ENCODE measurements around the gene ZNF701.
A peak's percentile ranks its signal among the peaks of the same experiment; 100 is the strongest.
"Not testable (repeated sequence)": the region's sequence is repeated elsewhere in the genome, so short reads cannot be mapped to it uniquely, and the experiment has no call there.

ZNF701 gene

DNA sequence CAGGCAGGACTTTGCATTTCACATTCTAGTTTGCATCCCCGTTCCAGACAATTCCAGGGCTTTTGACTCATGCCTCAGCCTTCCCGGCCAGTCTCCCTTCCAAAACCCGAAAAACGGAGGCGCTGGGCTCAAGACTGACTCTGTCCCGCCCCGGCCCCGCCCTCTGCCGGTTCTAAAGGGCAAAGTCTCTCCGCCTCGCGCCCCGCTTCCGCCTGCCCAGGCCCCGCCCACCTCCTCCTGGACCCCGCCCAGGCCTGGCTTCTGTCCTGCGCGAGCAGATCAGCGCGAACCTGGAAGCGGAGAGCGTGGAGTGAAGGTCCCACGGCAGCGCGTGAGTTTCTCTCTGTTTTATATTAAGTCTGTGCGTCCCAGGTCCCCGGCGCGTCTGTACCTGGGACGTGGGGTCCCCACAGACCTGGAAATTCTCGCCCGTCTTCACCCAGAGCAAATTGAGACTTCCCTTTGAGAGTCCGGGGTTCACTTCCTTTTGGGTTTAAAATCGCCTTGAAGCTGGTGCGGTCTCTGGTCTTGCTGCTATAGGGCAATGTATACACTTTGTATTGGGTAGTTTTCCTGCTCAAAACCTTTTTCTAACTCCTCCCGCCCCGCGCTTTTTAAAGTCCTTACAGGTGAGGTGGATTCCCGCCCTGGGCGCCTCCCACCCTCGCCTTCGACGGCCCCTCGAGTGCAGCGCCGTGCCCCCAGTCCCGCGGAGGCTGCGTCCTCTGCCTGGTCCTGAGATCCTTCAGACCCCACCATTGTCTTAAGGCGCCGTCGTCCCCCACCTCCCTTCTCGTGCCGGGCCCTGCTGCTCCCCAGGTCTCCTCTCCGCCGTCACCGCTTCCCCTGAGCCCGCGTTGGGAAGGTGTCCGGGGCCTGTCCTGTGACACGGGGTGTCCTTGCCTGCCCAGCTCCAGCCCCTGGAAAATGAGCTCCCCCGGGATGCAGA, 31.2 kb downstream of the ZNF701 start:
- H3K27me3 ChIP-seq (ENCODE audit: insufficient read depth, poor library complexity, severe bottlenecking) = no peaks in the 10 kb centered on the region
- peak overlapping the region; percentile 53 for H3K27ac ChIP-seq (ENCODE audit: poor library complexity, severe bottlenecking)
- TF ChIP-seq, protein P1, sequence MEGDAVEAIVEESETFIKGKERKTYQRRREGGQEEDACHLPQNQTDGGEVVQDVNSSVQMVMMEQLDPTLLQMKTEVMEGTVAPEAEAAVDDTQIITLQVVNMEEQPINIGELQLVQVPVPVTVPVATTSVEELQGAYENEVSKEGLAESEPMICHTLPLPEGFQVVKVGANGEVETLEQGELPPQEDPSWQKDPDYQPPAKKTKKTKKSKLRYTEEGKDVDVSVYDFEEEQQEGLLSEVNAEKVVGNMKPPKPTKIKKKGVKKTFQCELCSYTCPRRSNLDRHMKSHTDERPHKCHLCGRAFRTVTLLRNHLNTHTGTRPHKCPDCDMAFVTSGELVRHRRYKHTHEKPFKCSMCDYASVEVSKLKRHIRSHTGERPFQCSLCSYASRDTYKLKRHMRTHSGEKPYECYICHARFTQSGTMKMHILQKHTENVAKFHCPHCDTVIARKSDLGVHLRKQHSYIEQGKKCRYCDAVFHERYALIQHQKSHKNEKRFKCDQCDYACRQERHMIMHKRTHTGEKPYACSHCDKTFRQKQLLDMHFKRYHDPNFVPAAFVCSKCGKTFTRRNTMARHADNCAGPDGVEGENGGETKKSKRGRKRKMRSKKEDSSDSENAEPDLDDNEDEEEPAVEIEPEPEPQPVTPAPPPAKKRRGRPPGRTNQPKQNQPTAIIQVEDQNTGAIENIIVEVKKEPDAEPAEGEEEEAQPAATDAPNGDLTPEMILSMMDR (IDR thresholded peaks at IDR 0.05; ENCODE audit: poor library complexity, severe bottlenecking) = no peak
- DNase-seq (ENCODE audit: low spot score) (peak; percentile 93), ATAC-seq (ENCODE audit: low read depth) (peak; percentile 97)
- no peaks in the 10 kb centered on the region for H3K4me1 ChIP-seq (ENCODE audit: insufficient read depth, poor library complexity, severe bottlenecking)
- H3K36me3 ChIP-seq (ENCODE audit: low read depth) = no peaks in the 10 kb centered on the region; the same call in 1 of the 2 replicates
- H3K9me3 ChIP-seq (ENCODE audit: severe bottlenecking) = no peaks in the 10 kb centered on the region
- H3K4me3 ChIP-seq (ENCODE audit: severe bottlenecking) = peak overlapping the region; percentile 54

DNA sequence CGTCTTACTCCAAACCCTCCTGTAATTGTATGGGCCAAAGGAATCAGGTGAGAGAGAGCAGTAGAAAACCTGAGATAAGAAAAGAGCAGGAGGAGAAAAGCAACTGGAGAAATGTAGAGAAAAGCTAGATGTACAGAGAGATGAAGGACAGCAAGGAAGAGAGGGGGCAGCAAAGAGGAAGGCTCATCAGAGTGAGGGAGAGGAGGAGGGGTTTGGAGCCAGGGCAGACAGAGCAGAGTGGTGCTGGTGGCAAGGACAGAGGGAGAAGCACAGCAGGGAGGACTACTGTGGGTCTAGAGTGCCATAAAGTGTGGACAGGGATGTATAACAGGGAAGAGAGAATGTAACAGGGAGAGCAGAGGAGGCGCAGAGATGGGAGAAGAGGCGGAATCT, 31.9 kb downstream of the ZNF701 start:
- peak overlapping the region; percentile 54 for H3K4me3 ChIP-seq (ENCODE audit: severe bottlenecking)
- not testable (repeated sequence) for H3K9me3 ChIP-seq (ENCODE audit: severe bottlenecking); ATAC-seq (ENCODE audit: low read depth); H3K27me3 ChIP-seq (ENCODE audit: insufficient read depth, poor library complexity, severe bottlenecking); H3K4me1 ChIP-seq (ENCODE audit: insufficient read depth, poor library complexity, severe bottlenecking); H3K36me3 ChIP-seq (ENCODE audit: low read depth); DNase-seq (ENCODE audit: low spot score)
- H3K27ac ChIP-seq (ENCODE audit: poor library complexity, severe bottlenecking) = peak overlapping the region; percentile 53

DNA sequence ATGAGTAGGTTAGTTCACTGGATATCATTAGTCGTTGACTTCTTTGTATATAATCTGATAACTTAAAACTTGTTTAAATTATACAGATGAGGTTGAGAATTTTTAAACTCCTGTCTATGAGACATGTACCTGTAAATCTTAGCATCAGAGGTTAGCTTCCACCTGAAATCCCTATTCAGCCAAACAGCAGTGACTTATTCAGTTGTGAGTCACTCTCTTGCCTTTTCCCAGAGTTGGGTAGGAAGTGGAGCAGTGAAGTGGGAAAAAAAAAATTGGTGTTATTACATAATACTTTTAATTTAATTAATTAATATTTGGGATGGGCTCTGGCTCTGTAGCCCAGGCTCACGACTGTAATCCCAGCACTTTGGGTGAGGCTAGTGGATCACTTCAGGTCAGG, 32.9 kb downstream of the ZNF701 start:
- Histone ChIP-seq H3K27ac (ENCODE audit: poor library complexity, severe bottlenecking) (no peak overlapping the region), H3K4me3 (ENCODE audit: severe bottlenecking) (no peak overlapping the region), H3K9me3 (ENCODE audit: severe bottlenecking) (no peaks in the 10 kb centered on the region), H3K27me3 (ENCODE audit: insufficient read depth, poor library complexity, severe bottlenecking) (no peaks in the 10 kb centered on the region), H3K36me3 (ENCODE audit: low read depth) (no peaks in the 10 kb centered on the region), H3K4me1 (ENCODE audit: insufficient read depth, poor library complexity, severe bottlenecking) (no peaks in the 10 kb centered on the region)
- no peak for DNase-seq (ENCODE audit: low spot score)
- ATAC-seq (ENCODE audit: low read depth) = no peak
- TF ChIP-seq, protein P1 (IDR thresholded peaks at IDR 0.05; ENCODE audit: poor library complexity, severe bottlenecking) = no peak

DNA sequence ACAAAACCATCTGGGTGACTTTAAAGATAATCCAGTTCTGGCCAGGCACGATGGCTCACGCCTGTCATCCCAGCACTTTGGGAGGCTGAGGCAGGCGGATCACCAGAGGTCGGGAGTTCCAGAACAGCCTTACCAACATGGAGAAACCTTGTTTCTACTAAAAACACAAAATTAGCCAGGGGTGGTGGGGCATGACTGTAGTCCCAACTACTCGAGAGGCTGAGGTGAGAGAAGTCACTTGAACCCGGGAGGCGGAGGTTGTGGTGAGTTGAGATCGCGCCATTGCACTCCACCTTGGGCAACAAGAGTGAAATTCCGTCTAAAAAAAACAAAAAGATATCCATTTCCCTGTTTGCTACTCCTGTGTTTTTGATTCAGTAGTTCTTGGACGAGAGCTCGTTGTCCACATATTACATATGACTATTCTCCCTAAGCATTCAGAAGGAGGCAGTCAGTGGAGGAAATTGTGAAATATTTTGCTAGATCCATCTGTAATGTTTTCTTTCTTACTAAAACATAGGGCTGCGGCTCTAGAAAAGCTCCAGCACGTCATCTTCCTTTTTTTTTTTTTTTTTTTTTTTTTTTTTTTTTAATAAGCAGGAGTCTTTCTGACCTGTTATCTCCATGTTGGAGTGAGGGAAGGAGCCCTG, 33.6 kb downstream of the ZNF701 start:
- DNase-seq (ENCODE audit: low spot score) = no peak
- Histone ChIP-seq H3K4me3 (ENCODE audit: severe bottlenecking) (no peak overlapping the region), H3K9me3 (ENCODE audit: severe bottlenecking) (no peaks in the 10 kb centered on the region), H3K27me3 (ENCODE audit: insufficient read depth, poor library complexity, severe bottlenecking) (no peaks in the 10 kb centered on the region), H3K36me3 (ENCODE audit: low read depth) (no peaks in the 10 kb centered on the region), H3K4me1 (ENCODE audit: insufficient read depth, poor library complexity, severe bottlenecking) (no peaks in the 10 kb centered on the region), H3K27ac (ENCODE audit: poor library complexity, severe bottlenecking) (no peak overlapping the region)
- no peak for ATAC-seq (ENCODE audit: low read depth)
- TF ChIP-seq, protein P1 (IDR thresholded peaks at IDR 0.05; ENCODE audit: poor library complexity, severe bottlenecking) = no peak

DNA sequence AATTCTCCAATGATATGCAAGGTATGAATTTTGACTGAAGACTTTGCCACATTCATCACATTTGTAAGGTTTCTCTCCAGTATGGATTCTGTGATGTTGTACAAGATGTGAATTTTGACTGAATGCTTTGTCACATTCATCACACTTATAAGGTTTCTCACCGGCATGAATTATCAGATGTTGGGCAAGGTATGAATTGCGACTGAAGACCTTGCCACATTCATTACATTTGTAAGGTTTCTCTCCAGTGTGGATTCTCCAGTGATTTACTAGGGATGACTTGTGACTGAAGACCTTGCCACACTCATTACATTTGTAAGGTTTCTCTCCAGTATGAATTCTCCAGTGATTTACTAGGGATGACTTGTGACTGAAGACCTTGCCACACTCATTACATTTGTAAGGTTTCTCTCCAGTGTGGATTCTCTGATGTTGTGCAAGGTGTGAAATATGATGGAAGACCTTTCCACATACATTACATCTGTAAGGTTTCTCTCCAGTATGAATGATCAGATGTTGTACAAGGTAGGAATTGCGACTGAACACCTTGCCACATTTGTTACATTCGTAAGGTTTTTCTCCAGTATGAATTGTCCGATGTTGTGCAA, 43.3 kb downstream of the ZNF701 start:
- no peaks in the 10 kb centered on the region for H3K4me1 ChIP-seq (ENCODE audit: insufficient read depth, poor library complexity, severe bottlenecking)

More for the DNA sequence above, 43.3 kb downstream of the ZNF701 start:
- peaks cover 56% of the 10 kb centered on the region for H3K36me3 ChIP-seq (ENCODE audit: low read depth)
- no peak overlapping the region for H3K27ac ChIP-seq (ENCODE audit: poor library complexity, severe bottlenecking)
- TF ChIP-seq, protein P1 (IDR thresholded peaks at IDR 0.05; ENCODE audit: poor library complexity, severe bottlenecking) = no peak
- H3K27me3 ChIP-seq (ENCODE audit: insufficient read depth, poor library complexity, severe bottlenecking) = no peaks in the 10 kb centered on the region
- H3K4me3 ChIP-seq (ENCODE audit: severe bottlenecking) = no peak overlapping the region
- peaks cover 19% of the 10 kb centered on the region for H3K9me3 ChIP-seq (ENCODE audit: severe bottlenecking)
- DNase-seq (ENCODE audit: low spot score) (no peak), ATAC-seq (ENCODE audit: low read depth) (no peak)
